GM13977 (cell line): ENCODE data around the gene TOP2A.
"Not testable (repeated sequence)": the region's sequence is repeated elsewhere in the genome, so short reads cannot be mapped to it uniquely, and the experiment has no call there.

Source experiments
- DNase-seq: peaks from one replicate; pipeline ENCODE4 v3.0.0; 2012; ENCODE audit warnings: low spot score
- in situ Hi-C: fragments of 300-500 bp; cut with MboI; formaldehyde crosslinking; loops from one replicate; pipeline ENCODE4 v1.12.0; 2022; ENCODE audit warnings: low sequenced_read_pairs, low pct_unique_long_range_greater_than_20kb, mixed read lengths, inconsistent platforms; ENCODE audit not compliant: unreplicated experiment
- TF ChIP-seq, protein P1 (sequence below): IDR thresholded peaks from 2 replicates; pipeline ENCODE4 v1.5.1; 2012; ENCODE audit warnings: mild to moderate bottlenecking, control low read depth; ENCODE audit not compliant: insufficient read depth; ENCODE audit errors: extremely low read depth, missing control alignments

Gene TOP2A

DNA sequence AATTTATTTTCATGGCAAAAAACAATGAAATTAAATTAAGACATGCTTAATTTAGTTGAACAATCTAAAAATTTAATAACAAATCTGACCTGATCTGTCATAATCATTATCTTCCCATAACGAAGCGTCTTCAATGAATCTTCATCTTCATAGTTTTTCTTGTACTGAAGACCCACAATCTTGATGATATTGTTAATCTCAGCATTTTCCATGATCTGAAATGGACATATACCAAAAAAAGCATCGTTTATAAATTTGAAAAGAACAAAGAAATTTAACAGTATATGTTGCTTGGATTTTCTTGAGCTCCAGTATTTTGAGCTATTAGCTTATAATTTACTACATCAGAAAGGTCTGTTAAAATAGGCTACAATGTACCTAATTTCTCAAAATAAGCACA lies 10.2 kb downstream of the TOP2A start:
- TF ChIP-seq, protein P1, sequence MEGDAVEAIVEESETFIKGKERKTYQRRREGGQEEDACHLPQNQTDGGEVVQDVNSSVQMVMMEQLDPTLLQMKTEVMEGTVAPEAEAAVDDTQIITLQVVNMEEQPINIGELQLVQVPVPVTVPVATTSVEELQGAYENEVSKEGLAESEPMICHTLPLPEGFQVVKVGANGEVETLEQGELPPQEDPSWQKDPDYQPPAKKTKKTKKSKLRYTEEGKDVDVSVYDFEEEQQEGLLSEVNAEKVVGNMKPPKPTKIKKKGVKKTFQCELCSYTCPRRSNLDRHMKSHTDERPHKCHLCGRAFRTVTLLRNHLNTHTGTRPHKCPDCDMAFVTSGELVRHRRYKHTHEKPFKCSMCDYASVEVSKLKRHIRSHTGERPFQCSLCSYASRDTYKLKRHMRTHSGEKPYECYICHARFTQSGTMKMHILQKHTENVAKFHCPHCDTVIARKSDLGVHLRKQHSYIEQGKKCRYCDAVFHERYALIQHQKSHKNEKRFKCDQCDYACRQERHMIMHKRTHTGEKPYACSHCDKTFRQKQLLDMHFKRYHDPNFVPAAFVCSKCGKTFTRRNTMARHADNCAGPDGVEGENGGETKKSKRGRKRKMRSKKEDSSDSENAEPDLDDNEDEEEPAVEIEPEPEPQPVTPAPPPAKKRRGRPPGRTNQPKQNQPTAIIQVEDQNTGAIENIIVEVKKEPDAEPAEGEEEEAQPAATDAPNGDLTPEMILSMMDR = no peak
- in situ Hi-C loops = no loop called here
- no peak for DNase-seq

DNA sequence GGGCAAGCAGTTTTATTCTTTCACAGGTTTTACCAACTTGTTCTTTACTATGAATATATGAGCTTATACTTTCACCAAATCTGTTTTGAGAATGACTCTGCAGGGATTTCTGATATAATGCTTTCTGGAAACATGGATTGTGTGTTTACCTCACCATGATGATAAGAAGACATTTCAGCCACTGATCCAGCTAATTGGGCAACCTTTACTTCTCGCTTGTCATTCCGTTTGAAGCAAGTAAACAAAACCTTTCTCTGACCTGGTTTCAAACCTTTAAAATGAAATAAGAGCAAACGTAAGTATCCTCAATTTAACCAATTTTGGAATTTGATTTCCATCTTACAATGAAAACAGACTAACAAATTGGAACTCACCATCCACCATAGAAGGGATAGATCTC lies 13.7 kb downstream of the TOP2A start:
- TF ChIP-seq, protein P1 = no peak
- no peak for DNase-seq
- in situ Hi-C loops = no loop called here

DNA sequence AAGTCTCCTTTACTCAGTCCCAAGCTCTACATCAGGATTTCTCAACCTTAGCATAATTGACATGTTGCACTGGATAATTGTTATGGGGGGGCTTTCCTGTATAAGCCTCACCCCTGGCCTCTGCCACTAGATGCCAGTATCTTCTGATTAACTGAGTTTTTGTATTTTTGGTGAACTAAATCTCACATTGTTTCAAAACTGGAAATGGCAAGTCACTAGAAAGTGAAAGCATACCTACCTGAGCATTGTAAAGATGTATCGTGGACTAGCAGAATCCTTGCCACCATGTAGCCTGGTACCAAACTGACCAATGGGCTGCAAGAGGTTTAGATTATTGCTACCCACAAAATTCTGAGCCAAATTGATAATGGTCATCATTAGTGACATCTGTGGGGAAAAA lies 15.0 kb downstream of the TOP2A start:
- in situ Hi-C loops = no loop called here
- DNase-seq = no peak
- TF ChIP-seq, protein P1 = no peak

DNA sequence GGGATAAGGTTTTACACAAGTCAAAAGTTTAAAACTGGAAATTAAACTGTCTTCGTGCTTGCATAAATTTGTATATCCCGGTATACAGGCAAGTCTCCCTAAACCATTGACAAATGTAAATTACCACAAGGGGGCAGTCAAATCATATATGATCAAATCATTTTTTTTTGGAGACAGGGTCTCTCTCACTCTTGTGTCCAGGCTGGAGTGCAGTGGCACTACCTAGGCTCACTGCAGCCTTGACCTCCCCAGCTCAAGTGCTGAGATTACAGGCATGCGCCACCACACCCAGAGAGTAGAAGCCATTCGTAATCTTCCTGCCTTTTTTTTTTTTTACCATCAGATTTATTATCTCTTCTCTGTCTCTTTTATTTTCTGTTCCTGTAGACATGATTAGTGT lies 18.5 kb downstream of the TOP2A start:
- no peak for DNase-seq
- in situ Hi-C loops = no loop called here
- TF ChIP-seq, protein P1 = peak; percentile 34

DNA sequence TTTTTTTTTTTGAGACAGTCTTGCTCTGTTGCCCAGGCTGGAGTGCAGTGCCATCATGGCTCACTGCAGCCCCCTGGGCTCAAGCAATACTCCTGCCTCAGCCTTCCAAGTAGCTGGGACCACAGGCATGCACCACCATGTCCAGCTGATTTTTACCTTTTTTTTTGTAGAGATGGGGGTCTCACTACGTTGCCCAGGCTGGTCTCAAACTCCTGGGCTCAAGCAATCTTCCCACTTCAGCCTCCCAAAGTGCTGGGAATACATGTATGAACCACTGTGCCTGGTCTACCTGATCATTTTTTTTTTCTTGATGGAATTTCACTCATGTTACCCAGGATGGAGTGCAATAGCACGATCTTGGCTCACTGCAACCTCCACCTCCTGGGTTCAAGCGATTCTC lies 31.1 kb downstream of the TOP2A start:
- in situ Hi-C loops, DNase-seq: not testable (repeated sequence)

DNA sequence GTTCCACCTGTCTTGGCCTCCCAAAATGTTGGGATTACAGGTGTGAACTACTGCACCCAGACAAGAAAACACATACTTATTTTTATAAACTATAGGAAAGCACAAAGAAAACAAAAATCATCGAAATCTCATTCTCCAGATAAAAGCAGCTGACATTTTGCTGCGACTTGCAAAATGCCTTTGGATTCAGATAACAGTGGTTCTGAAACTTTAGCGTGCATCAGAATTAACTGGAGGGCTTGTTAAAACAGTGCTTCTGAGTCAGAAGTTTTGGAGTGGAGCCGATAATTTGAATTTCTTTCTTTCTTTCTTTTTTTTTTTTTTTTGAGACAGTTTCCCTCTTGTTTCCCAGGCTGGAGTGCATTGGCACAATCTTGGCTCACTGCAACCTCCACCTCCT lies 35.4 kb downstream of the TOP2A start:
- no peak for DNase-seq
- TF ChIP-seq, protein P1 = no peak
- in situ Hi-C loops = no loop called here

DNA sequence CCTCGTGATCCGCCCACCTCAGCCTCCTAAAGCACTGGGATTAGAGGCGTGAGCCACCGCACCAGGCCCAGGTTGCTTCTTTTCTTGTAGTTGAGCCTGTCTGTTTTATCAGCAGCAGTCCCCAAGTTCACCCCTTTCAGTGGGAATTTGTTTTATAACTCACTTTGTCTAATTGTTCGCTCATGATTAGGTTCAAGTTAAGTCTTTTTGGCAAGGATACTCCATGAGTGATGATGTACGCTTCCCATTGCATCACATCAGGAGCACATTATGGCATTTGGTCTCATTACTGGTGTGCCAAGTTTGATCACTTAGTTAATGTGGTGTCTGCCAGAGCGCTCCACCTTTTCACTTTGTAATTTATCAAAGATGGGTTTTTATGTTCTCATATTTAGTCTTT lies 38.7 kb downstream of the TOP2A start:
- TF ChIP-seq, protein P1 = no peak
- DNase-seq = no peak
- in situ Hi-C loops = no loop called here
